SU-DHL-6 (cell line): ENCODE results near the gene SIX5.

ENCODE experiments used
- EZH2phosphoT487 ChIP-seq: fragments of 200-600 bp; sonication (generic), shearing (Covaris generic); conservative IDR thresholded peaks from 2 replicates; pipeline ENCODE4 v1.6.1; 2018; ENCODE audit warnings: mild to moderate bottlenecking, antibody characterized with exemption, low read length, moderate library complexity, mixed read lengths
- TF ChIP-seq, protein P1 (sequence below): fragments of 200-600 bp; sonication (generic); IDR thresholded peaks from one replicate; pipeline ENCODE4 v1.5.1; 2017; ENCODE audit warnings: antibody characterized with exemption, mild to moderate bottlenecking, low read length, moderate library complexity; ENCODE audit not compliant: insufficient read depth, poor library complexity, severe bottlenecking

DNA sequence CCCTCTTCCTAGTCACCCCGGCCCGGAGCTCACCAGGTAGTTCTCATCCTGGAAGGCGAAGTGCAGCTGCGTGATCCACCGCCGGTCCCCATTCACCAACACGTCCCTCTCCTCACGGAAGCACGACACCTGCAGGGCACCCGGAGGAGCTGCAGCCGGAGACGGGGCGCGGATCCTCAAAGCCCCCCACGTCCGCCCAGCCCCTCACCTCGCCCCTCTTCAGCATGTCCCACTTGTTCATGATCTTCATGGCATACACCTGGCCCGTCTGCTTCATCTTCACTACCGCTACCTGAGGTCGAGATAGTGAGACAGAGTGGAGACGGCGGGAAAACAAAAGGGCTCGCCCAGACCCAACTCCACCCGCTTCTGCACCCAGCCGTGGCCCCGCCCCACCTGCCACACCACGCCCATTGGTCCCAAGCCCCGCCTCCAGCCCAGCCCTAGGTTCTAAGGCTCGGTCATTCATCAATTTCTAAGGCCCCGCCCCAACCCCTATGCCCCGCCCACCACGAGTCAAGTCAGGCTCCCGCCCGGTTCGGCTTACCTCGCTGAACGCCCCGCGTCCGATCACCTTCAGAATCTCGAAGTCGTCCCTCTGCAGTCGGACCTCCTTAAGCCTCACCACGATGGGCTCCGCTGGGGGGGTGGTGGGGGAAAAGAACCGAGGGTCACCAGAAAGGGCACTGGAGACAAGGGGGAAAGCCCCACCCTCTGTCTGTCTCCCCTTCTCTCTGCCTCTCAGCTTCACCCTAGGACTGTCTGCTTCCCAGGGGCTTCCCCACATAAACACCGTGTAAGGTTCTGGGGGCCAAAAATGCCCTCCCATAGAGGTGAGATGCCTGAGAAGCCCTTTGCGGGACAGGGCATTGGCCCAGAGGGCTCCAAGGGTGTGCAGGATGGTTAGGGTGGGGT, 10.4 kb upstream of the SIX5 start:
- TF ChIP-seq, protein P1, sequence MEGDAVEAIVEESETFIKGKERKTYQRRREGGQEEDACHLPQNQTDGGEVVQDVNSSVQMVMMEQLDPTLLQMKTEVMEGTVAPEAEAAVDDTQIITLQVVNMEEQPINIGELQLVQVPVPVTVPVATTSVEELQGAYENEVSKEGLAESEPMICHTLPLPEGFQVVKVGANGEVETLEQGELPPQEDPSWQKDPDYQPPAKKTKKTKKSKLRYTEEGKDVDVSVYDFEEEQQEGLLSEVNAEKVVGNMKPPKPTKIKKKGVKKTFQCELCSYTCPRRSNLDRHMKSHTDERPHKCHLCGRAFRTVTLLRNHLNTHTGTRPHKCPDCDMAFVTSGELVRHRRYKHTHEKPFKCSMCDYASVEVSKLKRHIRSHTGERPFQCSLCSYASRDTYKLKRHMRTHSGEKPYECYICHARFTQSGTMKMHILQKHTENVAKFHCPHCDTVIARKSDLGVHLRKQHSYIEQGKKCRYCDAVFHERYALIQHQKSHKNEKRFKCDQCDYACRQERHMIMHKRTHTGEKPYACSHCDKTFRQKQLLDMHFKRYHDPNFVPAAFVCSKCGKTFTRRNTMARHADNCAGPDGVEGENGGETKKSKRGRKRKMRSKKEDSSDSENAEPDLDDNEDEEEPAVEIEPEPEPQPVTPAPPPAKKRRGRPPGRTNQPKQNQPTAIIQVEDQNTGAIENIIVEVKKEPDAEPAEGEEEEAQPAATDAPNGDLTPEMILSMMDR = peak; percentile 74
- TF ChIP-seq EZH2phosphoT487 = no peak
